Jurkat, Clone E6-1 (cell line): ENCODE results near the gene NOVA2.
"Not testable (repeated sequence)": the region's sequence is repeated elsewhere in the genome, so short reads cannot be mapped to it uniquely, and the experiment has no call there.

Source experiments
- DNase-seq: peaks from one replicate; pipeline ENCODE4 v3.0.0-alpha.2; 2011; ENCODE audit warnings: low read depth, low spot score
- H3K4me3 ChIP-seq: 2 replicates; pipeline ENCODE4 v1.5.1; 2011; ENCODE audit warnings: mild to moderate bottlenecking, low read length, control low read depth, moderate library complexity

NOVA2 gene

DNA sequence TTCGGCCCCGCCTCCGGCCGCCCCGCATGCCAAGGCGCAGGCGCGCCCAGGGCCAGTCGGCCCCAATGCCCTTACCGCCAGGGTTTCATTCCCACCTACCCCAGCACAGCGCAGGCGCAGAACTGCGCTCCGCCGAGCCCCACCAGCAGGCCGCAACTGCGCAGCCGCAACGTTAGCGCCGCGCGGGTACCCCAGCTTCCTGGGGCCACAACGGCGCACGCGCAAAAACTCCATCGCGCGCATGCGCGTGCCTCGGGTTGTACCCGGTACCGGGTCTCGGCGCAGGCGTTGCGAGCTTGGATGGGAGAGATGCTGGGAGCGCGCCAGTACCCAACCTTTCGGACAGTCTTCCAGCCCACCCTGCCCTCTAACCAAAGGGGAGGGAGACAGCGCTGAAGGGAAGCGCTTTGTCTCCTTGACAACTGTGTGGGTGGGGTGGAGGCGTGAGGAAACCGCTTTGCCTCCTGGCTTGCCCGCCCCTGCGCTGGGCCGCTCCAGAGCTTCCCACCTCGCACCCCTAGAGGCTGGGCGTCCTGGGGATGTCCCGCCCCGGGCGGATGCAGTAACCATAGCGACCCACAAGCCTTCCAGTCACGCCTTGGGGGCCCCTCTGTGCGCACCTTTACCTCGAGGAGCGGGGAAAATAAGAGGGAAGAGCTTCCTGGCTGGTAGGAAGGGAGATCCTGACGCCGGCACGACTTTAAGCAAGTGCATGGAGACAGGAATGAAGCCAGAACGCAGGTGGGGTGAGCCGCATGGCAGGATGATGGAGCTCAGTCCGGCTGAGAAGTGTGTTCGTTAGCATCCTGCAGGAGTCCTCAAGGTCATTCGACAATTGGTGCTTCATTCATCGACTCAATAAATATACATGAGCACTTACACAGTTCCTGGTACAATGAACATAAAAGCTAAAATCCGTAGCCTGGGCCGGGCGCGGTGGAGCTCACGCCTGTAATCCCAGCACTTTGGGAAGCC lies 70.7 kb downstream of the NOVA2 start:
- H3K4me3 ChIP-seq, result peak overlapping the region; percentile 90
- DNase-seq, result peak; percentile 93

DNA sequence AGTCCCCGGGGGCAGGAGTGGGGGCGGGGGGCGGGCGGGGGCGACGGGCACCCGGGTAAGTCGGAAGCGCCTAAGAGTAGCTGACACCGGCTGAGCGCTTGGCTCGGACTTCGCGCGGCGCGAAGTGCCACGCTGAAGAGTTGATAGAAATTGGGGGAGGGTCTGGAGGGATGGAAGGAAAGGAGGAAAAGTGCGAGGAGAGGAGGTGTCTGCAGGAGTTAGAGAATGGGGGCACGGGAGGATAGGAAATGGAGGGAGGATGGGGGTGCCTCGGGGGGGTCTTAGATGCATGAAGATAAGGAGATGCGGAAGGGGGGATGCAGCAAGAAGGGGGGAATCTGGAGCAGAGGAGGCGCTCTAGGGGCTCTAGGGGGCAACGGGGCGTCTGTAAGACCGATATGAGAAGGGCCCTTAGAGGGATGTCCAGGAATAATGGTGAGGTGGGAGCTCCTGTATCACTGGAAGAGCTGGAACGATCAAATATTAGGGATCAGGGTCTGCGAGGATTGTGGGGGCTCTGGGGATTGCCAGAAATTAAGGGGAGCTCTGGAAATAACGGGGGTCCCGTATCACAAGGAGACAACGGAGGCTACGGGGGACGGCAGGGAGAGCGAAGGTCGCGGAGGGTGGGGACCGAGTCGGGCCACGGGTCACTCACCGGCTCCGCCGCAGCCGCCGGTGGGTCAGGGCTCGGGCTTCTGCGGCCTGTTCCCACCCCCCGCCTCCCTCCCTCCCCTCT lies 71.6 kb downstream of the NOVA2 start, which contains the start of gene MYPOP:
MYPOP (minus strand) TSS at position 702 of the 739 bp plus-strand sequence. CDS start 840 bp downstream, outside the sequence.
- DNase-seq, result no peak
- H3K4me3 ChIP-seq, result peak within 1 kb of the TSS; percentile 90

DNA sequence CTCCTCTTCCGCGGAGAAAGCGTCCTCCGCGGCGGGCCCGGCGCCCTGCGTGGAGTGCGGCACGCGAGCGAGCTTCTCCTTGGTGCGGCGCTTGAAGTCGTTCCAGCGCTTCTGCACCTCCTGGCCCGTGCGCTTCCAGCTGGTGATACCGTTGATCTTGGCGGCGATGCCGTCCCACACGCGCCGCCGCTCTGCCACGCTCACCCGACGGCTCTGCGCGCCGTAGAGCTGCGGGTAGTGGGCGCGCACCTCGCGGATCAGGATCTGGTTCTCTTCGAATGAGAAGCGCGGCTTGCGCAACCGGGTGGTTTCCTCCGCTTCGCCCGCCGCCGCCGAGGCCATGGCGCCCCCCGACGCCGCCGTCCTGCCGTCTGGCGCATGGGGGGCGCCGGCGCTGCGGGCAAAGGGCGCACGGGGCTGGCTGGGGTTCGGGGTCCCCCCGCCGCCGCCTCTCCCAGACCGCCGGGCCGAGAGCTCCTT lies 72.2 kb downstream of the NOVA2 start:
- peak overlapping the region; percentile 90 for H3K4me3 ChIP-seq
- DNase-seq, result no peak

DNA sequence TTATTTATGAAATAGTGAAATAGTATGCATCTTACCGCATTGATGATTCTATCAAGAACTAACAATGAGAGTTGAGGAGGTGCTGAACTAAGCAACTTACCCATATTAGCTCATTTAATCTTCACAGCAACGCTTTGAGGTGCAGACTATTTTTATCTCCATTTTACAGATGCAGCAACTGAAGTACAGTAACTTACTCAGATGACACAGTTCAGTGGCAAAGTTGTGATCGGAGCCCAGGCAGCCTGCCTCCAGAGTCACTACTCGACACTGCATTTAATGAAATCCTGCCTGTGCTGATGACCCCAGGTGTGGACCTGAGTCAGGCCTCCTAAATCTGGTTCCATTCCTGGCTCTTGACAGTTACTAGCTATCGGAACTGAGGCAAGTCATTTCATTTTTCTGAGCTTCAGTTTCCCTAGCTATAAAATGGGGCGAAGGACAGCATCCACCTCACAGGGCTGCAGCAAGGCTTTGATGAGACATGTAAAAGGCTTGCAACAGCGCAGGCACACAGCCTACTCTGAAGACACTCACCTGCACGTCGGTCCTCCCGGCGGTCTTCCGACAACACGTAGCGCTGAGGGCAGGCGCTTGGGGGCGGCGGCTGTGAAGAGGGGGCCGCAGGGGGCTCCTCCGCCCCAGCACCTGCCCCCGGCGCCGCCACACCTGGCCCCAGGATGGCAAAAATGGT lies 72.8 kb downstream of the NOVA2 start:
- peak overlapping the region; percentile 90 for H3K4me3 ChIP-seq
- no peak for DNase-seq

DNA sequence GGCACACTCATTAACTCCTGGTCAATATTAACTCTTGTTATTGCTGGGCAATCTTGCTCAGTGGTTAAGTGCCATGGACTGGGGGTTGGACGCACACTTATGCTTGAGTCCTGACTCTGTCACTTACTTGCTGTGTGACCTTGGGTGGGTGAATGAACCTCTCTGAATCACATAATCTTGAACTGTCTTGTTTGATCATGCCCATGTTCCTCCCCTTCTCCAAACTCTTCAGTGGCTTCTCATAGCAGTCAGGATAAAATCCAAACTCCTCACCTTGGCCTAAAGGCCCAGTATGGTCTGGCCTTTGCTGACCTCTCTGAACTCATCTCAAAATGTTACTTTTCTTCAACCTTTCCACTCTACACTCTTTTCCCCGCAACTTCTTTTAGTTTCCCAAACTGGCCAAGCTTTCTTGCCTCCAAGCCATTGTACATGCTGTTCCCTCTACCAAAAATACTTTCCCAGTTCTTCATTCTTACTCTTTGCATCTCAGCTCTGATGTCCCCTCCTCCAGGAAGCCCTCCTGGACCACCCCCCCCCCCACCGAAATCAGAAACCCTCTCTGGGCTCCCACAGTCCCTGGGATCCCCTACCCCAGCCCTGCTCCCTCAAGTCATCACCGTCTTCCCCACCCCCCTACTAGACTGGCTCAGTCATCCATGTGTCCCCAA lies 73.6 kb downstream of the NOVA2 start:
- H3K4me3 ChIP-seq, result no peak overlapping the region
- no peak for DNase-seq

DNA sequence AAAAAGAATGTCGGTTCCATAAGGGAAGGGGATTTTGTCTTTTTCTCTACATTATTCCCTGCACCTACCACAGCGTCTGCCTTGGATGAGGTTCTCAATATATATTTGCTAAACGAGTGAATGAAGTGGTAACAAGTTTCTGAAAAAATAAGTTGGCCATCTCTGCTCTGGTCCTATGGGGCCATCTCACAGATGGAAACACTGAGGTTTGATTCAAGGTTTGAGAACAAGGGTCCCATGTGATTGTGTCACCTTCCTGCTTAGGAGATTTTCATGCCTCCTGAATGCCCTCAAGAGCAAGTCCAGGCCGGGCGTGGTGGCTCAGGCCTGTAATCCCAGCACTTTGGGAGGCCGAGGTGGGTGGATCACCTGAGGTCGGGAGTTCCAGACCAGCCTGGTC lies 74.4 kb downstream of the NOVA2 start:
- no peak overlapping the region for H3K4me3 ChIP-seq
- no peak for DNase-seq

DNA sequence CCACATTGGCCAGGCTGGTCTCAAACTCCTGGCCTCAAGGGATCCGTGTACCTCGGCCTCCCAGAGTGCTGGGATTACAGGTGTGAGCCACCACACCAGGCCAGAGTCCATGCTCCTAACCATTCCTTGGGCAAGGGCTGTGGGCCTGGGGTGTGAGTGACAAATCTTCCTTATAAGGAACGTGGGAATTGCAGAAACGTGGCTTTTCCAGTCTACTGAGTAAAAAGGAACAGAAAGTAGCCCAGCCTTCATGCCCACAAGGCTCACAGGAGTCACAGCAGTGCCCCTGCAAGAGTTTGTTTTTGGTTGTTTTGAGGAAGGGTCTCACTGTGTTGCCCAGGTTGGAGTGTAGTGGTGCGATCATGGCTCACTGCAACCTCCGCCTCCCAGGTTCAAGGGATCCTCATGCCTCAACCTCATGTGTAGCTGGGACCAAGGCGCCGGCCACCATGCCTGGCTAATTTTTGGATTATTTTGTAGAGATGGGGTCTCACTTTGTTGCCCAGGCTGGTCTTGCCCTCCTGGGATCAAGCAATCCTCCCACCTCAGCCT lies 76.3 kb downstream of the NOVA2 start:
- no peak for DNase-seq

DNA sequence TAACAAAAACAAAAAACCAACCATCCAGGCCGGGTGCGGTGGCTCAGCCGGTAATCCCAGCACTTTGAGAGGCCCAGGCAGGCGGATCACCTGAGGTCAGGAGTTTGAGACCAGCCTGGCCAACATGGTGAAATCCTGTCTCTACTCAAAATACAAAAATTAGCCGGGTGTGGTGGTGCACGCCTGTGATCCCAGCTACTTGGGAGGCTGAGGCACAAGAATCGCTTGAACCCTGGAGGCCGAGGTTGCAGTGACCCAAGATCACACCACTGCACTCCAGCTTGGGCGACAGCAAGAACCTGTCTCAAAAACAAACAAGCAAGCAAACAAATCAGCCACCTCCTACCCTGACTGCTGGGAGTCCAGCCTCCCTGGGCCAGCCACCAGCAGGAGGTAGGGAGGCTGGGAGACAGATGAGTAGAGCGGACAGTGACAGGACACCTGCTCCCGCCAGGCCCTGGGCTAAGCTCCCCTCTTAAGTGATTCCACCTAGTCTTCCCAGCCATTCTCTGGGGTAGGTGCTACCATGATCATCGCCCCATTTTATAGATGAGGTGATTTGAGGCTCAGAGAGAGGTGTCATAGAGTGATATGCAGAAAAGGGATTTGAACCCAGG lies 77.6 kb downstream of the NOVA2 start:
- DNase-seq, H3K4me3 ChIP-seq: not testable (repeated sequence)

More for the DNA sequence above, 76.3 kb downstream of the NOVA2 start:
- no peak overlapping the region for H3K4me3 ChIP-seq

DNA sequence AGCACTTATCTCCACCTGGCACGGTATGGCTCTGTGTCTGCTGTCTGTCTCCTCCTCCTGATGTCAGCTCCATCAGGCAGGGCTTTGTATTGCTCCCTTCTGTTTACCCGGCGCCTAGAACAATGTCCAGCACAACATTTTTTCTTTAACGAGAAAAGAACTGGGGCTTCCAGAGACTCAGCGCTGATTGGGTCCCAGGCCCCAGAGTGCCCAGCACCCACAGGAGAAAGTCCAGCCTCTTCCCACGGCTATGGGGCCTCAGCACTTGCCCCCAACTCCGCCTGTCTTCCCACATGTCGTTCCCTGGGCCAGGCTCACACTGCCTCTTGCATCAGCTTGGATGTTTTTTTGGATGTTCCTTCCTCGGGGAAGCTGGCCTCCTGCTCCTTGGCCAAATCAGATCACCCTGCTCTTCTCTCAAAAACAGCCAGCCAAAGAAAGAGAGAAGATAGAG lies 78.1 kb downstream of the NOVA2 start:
- DNase-seq, result no peak

DNA sequence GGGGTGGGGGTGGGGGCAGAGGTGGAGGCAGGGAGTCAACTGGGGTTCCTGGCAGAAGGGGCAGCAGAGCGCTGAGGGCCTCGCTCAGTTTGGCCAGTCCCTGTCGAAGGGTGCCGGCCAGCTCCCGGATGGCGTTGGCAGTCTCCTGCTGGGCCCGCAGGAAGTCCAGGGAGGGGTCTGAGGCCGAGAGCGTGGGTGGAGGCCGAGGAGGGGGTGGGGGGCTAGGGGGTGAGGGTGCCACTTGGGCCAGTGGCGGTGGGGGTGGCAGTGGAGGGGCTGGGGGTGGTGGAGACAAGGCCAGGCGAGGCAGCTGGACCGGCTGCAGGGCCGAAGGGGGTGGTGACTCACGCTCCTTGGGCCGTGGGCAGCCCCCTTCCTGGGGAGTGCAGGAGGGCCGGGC lies 82.8 kb downstream of the NOVA2 start:
- no peak for DNase-seq
- H3K4me3 ChIP-seq, result no peak overlapping the region

More for the DNA sequence above, 78.1 kb downstream of the NOVA2 start:
- H3K4me3 ChIP-seq, result no peak overlapping the region

DNA sequence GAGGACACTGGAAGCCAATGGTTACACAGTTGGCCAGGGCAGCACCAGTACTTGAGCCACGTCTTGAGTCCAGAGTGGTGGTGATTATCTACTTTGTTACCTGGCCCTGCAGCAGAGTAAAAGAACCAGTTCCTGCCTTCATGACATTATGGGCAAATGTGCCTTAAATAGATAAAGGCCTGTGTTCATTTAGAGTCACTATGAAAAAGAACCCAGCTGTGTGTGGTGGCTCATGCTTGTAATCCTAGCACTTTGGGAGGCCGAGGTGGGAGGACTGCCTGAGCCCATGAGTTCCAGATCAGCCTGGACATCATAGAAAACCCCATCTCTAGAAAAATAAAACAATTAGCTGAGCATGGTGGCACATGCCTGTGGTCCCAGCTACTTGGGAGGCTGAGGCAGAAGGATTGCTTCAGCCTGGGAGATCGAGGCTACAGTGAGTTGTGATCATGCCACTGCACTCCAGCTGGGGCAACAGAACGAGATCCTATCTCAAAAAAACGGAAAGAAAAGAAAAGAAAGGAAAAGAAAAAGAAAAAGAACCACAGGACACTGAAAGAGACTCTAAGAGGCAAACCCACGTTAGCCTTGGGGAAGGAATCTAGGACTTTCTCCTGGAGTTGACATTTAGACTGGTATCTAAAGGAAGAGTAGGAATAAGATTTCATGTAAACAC lies 84.3 kb downstream of the NOVA2 start:
- H3K4me3 ChIP-seq, result no peak overlapping the region
- DNase-seq, result no peak

DNA sequence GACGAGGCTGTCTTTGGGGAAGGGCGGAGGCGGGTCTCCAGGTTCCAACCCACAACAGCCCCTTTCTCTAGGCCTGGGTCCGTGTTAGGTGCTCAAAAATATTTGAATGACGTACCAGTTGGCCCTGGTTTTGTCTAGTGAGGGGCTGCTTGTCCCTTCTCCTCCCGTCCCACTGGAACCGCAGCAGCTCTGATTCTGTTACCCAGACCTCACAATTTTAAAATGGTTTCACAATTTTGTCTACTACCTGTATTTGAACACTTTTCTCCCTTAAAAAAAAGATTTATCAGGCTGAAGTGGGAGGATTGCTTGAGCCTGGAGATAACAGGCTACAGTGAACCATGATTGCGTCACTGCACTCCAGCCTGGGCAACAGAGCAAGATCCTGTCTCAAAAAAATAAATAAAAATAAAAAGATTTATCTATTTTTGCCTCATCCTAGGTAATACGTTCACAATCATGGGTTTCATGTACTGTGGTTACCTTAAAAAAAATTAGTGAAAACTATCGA lies 86.4 kb downstream of the NOVA2 start:
- peak overlapping the region; percentile 81 for H3K4me3 ChIP-seq
- DNase-seq, result no peak

DNA sequence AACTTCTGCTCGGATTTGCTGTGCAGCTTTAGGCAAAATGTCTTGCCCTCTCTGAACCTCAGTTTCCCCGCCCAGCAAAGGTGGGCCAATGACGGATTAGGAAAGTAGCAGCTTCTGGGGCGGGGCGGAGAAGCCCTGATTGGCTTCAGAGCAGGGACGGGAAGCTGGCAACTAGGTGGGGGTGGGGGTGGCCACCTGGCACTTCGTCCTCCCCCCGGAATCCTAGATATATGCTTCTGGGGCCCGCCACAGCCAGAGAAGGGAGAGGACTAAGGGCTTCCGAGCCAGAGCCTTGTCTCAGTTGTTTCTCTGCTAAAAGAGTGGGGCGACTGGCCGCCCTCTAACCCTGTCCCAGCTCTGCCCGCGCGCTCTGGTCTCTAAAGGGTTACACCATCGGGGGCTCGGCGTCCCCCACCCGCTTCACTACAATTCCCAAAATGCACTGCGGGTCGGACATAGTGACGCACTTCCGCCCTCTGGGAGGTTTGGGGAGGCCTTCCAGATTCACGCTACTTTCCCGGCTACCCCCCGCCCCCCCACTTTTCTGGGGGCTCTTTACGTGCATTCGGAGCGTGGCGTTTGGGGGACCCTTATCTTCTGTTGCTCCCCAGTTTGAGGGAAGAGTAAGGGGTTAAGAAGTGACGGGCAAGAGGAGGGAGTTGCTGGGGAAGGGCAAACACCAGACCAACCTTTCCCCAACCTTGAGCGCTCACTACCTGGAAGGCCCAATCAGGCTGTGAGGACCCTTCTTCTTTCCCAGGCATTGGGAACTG lies 87.1 kb downstream of the NOVA2 start:
- DNase-seq, result peak; percentile 93
- H3K4me3 ChIP-seq, result peak overlapping the region; percentile 81

DNA sequence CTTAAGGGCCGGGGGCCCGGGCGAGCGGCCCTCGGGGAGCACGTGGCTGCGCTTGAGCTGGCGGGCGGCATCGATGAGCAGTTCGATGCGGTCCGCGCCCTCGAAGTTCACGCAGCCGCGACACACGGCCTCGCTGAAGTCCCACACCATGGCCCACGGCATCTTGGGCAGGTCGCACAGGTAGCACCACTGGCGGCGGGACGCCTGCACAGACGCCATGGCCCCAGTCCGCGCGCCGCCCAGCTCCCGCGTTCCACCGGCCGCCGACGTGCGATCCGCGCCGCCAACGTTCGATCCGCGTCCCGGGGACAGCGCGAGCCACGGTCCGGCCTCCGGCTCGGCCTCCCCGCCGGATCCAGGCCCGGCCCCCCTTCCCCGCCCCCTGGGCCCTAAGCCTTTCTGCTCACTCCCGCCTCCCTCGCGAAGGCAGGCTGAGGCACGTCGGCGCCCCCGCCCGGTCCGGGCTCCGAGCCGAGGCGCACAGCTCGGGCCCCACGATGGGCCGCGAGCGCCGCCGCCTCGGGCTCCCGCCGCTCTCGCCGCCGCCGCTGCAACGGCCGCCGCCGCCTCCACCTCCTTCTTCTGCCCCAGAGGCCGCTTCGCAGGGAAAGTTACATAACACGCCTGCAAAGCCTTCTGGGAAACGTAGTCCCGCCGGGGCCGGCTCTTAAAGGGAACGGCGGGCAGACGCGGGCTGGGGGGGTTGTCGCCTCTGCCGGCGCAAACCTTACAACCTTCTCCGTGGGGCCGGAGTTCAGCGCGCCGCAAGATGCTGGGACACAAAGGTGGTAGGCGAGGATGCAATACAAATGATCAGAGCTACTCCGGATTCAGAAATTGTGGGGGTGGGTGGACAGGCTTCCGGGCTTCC lies 87.9 kb downstream of the NOVA2 start, which contains the start of gene IRF2BP1:
IRF2BP1 (minus strand) TSS at position 586 of the 871 bp plus-strand sequence; CDS start at position 219, 367 bp downstream.
- H3K4me3 ChIP-seq, result peak within 1 kb of the TSS; percentile 81
- DNase-seq, result peak; percentile 84
